ENCODE measurements around the gene STXBP1.

- TF ChIP-seq CTCF (IDR thresholded peaks at IDR 0.05 in 4 of 5, conservative IDR thresholded peaks at IDR 0.05 in 1 of 5) (no peak), POLR2A (IDR thresholded peaks at IDR 0.05) (no peak)
Measured at GRCh38 chr9:127651697-127652610, 39.9 kb downstream of the STXBP1 start.

Data from gastrocnemius medialis (tissue), 4 donors.